Measurements from ENCODE around the gene CARMIL1.

- TF ChIP-seq POLR2A (IDR thresholded peaks at IDR 0.05) (no peak), CTCF (IDR thresholded peaks at IDR 0.05) (no peak)
Observed at GRCh38 chr6:25405442-25405841, 126.3 kb downstream of the CARMIL1 start.
